Measurements from ENCODE around the gene WWOX. TPM values are rescaled to one million over a fixed set of nuclear protein-coding genes. Genes with fewer than 3 reads are reported as not detected.

Gene WWOX
- total and polyA plus RNA-seq, 2 of the 13 experiments (the other 11 are each of a cell fraction or from before 2014, with no cell fraction given): 9.1 to 37.4 TPM

DNA sequence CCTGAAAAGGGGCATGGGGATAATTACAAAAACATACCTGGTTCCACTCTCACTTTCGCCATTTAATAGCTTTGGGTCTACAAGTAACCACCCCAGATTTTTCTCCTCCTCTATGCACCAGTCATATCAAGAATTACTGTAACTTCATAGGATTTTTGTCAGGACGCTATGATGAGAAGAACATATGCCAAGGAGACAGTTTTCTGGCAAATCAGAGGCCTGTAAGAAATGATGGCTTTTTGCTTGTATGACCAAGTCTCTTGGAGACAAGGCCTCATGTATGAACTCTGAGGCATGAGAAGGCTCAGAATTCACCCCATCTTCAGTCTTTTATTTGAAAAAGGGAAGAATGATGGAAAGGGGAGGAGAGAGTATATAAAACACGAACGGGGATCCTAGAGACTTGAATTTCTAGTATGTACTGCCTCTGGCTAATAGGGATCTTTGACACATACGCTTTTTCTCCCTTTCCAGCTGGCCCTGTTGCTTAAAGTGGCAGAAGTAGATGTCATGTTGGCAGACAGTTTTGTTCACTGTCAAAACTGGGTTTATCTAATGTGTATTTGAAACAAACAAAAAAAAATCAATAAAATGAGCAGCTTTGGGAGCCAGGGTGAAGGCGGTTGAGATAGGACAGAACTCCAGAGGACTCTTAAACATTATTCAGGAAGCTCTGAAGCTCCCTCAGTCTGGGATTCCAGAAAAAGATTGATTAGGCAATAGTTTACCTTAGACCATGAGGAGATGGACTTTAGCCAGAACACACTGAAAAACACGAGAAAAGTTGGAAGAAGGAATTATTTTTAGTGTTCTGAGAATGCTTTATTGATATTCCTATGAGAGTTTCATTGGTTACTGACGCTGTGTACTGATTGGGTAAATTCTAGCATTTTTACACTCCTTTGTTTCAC is 656.6 kb downstream of the WWOX start (continued):
- TF ChIP-seq, protein P1, sequence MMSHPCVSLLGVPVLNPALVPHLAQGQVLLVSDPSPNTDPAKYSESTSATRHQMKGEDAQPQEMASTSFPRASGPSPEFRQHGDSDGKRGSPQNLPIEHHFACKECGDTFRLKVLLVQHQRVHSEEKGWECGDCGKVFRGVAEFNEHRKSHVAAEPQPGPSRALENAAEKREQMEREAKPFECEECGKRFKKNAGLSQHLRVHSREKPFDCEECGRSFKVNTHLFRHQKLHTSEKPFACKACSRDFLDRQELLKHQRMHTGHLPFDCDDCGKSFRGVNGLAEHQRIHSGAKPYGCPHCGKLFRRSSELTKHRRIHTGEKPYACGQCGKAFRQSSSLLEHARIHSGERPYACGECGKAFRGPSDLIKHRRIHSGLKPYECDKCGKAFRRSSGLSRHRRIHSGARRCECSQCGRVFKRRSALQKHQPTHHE (CRISPR knock-in tag; IDR thresholded peaks at IDR 0.05; ENCODE audit: borderline replicate concordance): peak; percentile 27; the same call in 1 of the 2 replicates
- TF ChIP-seq ZNF274 (CRISPR knock-in tag; IDR thresholded peaks at IDR 0.05) (no peak), ZFP37 (CRISPR knock-in tag; IDR thresholded peaks at IDR 0.05; ENCODE audit: borderline replicate concordance) (0 out of 2 replicates have a peak, but pooled peaks have one; percentile 44), ZNF572 (CRISPR knock-in tag; IDR thresholded peaks at IDR 0.05) (no peak), FOSL2 (CRISPR knock-in tag; IDR thresholded peaks at IDR 0.05) (peak; percentile 33; the same call in 1 of the 2 replicates), ONECUT2 (CRISPR knock-in tag; IDR thresholded peaks at IDR 0.05) (peak; percentile 99), DPF2 (CRISPR knock-in tag; IDR thresholded peaks at IDR 0.05; ENCODE audit: borderline replicate concordance, low read depth) (peak; percentile 31; the same call in 1 of the 2 replicates), IKZF1 (IDR thresholded peaks at IDR 0.05) (no peak), KLF6 (CRISPR knock-in tag; IDR thresholded peaks at IDR 0.05) (peak; percentile 51; the same call in 1 of the 2 replicates), ZNF232 (CRISPR knock-in tag; IDR thresholded peaks at IDR 0.05; ENCODE audit: borderline replicate concordance) (peak; percentile 43; the same call in 1 of the 2 replicates)
- TF ChIP-seq, protein P2, sequence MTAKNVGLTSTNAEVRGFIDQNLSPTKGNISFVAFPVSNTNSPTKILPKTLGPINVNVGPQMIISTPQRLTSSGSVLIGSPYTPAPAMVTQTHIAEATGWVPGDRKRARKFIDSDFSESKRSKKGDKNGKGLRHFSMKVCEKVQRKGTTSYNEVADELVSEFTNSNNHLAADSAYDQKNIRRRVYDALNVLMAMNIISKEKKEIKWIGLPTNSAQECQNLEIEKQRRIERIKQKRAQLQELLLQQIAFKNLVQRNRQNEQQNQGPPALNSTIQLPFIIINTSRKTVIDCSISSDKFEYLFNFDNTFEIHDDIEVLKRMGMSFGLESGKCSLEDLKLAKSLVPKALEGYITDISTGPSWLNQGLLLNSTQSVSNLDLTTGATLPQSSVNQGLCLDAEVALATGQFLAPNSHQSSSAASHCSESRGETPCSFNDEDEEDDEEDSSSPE (CRISPR knock-in tag; IDR thresholded peaks at IDR 0.05): peak; percentile 41
- TF ChIP-seq, protein P3, sequence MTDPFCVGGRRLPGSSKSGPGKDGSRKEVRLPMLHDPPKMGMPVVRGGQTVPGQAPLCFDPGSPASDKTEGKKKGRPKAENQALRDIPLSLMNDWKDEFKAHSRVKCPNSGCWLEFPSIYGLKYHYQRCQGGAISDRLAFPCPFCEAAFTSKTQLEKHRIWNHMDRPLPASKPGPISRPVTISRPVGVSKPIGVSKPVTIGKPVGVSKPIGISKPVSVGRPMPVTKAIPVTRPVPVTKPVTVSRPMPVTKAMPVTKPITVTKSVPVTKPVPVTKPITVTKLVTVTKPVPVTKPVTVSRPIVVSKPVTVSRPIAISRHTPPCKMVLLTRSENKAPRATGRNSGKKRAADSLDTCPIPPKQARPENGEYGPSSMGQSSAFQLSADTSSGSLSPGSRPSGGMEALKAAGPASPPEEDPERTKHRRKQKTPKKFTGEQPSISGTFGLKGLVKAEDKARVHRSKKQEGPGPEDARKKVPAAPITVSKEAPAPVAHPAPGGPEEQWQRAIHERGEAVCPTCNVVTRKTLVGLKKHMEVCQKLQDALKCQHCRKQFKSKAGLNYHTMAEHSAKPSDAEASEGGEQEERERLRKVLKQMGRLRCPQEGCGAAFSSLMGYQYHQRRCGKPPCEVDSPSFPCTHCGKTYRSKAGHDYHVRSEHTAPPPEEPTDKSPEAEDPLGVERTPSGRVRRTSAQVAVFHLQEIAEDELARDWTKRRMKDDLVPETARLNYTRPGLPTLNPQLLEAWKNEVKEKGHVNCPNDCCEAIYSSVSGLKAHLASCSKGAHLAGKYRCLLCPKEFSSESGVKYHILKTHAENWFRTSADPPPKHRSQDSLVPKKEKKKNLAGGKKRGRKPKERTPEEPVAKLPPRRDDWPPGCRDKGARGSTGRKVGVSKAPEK (CRISPR knock-in tag; IDR thresholded peaks at IDR 0.05; ENCODE audit: borderline replicate concordance): peak; percentile 82; the same call in 1 of the 2 replicates
- TF ChIP-seq, protein P4, sequence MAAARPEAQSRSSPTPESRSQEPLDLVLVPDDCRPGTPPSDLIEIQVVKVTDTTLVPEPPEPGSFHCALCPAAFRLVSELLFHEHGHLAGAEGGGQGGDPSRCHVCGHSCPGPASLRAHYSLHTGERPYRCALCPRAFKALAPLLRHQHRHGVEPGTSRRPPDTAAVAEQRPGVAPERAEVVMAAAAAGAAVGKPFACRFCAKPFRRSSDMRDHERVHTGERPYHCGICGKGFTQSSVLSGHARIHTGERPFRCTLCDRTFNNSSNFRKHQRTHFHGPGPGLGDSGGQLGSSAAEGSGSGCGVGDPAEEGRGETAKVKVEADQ (CRISPR knock-in tag; IDR thresholded peaks at IDR 0.05; ENCODE audit: borderline replicate concordance): no peak
- TF ChIP-seq, protein P5, sequence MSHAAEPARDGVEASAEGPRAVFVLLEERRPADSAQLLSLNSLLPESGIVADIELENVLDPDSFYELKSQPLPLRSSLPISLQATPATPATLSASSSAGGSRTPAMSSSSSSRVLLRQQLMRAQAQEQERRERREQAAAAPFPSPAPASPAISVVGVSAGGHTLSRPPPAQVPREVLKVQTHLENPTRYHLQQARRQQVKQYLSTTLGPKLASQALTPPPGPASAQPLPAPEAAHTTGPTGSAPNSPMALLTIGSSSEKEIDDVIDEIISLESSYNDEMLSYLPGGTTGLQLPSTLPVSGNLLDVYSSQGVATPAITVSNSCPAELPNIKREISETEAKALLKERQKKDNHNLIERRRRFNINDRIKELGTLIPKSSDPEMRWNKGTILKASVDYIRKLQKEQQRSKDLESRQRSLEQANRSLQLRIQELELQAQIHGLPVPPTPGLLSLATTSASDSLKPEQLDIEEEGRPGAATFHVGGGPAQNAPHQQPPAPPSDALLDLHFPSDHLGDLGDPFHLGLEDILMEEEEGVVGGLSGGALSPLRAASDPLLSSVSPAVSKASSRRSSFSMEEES (CRISPR knock-in tag; IDR thresholded peaks at IDR 0.05): peak; percentile 58; the same call in 1 of the 2 replicates
- TF ChIP-seq, protein P6, sequence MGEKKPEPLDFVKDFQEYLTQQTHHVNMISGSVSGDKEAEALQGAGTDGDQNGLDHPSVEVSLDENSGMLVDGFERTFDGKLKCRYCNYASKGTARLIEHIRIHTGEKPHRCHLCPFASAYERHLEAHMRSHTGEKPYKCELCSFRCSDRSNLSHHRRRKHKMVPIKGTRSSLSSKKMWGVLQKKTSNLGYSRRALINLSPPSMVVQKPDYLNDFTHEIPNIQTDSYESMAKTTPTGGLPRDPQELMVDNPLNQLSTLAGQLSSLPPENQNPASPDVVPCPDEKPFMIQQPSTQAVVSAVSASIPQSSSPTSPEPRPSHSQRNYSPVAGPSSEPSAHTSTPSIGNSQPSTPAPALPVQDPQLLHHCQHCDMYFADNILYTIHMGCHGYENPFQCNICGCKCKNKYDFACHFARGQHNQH (CRISPR knock-in tag; IDR thresholded peaks at IDR 0.05): peak; percentile 49; the same call in 1 of the 2 replicates
- TF ChIP-seq, protein P7, sequence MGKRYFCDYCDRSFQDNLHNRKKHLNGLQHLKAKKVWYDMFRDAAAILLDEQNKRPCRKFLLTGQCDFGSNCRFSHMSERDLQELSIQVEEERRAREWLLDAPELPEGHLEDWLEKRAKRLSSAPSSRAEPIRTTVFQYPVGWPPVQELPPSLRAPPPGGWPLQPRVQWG (CRISPR knock-in tag; IDR thresholded peaks at IDR 0.05; ENCODE audit: borderline replicate concordance, low read depth): no peak
